ENCODE data around the gene SLC24A3.

The SLC24A3 gene

GRCh38 chr20:19302714-19303113 is 90.3 kb downstream of the SLC24A3 start:
- no peak for DNase-seq (ENCODE audit: low read depth, low spot score)

GRCh38 chr20:19304389-19304788 is 91.9 kb downstream of the SLC24A3 start:
- no peak for DNase-seq (ENCODE audit: low read depth, low spot score)

GRCh38 chr20:19304886-19305415 is 92.5 kb downstream of the SLC24A3 start:
- no peak for DNase-seq (ENCODE audit: low read depth, low spot score)

GRCh38 chr20:19308146-19308545 is 95.7 kb downstream of the SLC24A3 start:
- no peak for DNase-seq (ENCODE audit: low read depth, low spot score)

- no peak for DNase-seq (ENCODE audit: low read depth, low spot score)
These were observed 98.1 kb downstream of the SLC24A3 start for GRCh38 chr20:19310541-19310940.

- no peak for DNase-seq (ENCODE audit: low read depth, low spot score)
These were observed 101.1 kb downstream of the SLC24A3 start for GRCh38 chr20:19313342-19314069.

GRCh38 chr20:19314621-19315020 is 102.2 kb downstream of the SLC24A3 start:
- DNase-seq (ENCODE audit: low read depth, low spot score): no peak

- DNase-seq (ENCODE audit: low read depth, low spot score): no peak
These were observed 105.0 kb downstream of the SLC24A3 start for GRCh38 chr20:19317237-19318069.

GRCh38 chr20:19318610-19319009 is 106.2 kb downstream of the SLC24A3 start:
- no peak for DNase-seq (ENCODE audit: low read depth, low spot score)

GRCh38 chr20:19320005-19320404 is 107.6 kb downstream of the SLC24A3 start:
- no peak for DNase-seq (ENCODE audit: low read depth, low spot score)

GRCh38 chr20:19321176-19321575 is 108.7 kb downstream of the SLC24A3 start:
- no peak for DNase-seq (ENCODE audit: low read depth, low spot score)

GRCh38 chr20:19322061-19322985 is 109.9 kb downstream of the SLC24A3 start:
- no peak for DNase-seq (ENCODE audit: low read depth, low spot score)

GRCh38 chr20:19327401-19327800 is 115.0 kb downstream of the SLC24A3 start:
- DNase-seq (ENCODE audit: low read depth, low spot score): no peak

- no peak for DNase-seq (ENCODE audit: low read depth, low spot score)
These were observed 116.2 kb downstream of the SLC24A3 start for GRCh38 chr20:19328676-19329075.

GRCh38 chr20:19330038-19330437 is 117.6 kb downstream of the SLC24A3 start:
- no peak for DNase-seq (ENCODE audit: low read depth, low spot score)

- DNase-seq (ENCODE audit: low read depth, low spot score): no peak
These were observed 118.3 kb downstream of the SLC24A3 start for GRCh38 chr20:19330731-19331130.

GRCh38 chr20:19333563-19333962 is 121.1 kb downstream of the SLC24A3 start:
- no peak for DNase-seq (ENCODE audit: low read depth, low spot score)

- DNase-seq (ENCODE audit: low read depth, low spot score): no peak
These were observed 122.9 kb downstream of the SLC24A3 start for GRCh38 chr20:19335341-19335740.

- no peak for DNase-seq (ENCODE audit: low read depth, low spot score)
These were observed 123.5 kb downstream of the SLC24A3 start for GRCh38 chr20:19335916-19336315.

- no peak for DNase-seq (ENCODE audit: low read depth, low spot score)
These were observed 124.2 kb downstream of the SLC24A3 start for GRCh38 chr20:19336631-19337030.

GRCh38 chr20:19338380-19338779 is 125.9 kb downstream of the SLC24A3 start:
- no peak for DNase-seq (ENCODE audit: low read depth, low spot score)

- no peak for DNase-seq (ENCODE audit: low read depth, low spot score)
These were observed 126.5 kb downstream of the SLC24A3 start for GRCh38 chr20:19338960-19339359.

Measured in activated CD4-positive, CD25-positive, alpha-beta regulatory T cell treated with anti-CD3 and anti-CD28 coated beads, Interleukin-2, amount 50 U/mL, for 16 hours (primary cell).